GM12801 (cell line): ENCODE results near the gene BRIP1.

Experiments
- TF ChIP-seq, protein P1 (sequence below): IDR thresholded peaks from one replicate; pipeline ENCODE4 v1.5.1; 2011; ENCODE audit warnings: control low read depth; ENCODE audit not compliant: insufficient read length; ENCODE audit errors: extremely low read depth

Gene BRIP1

DNA sequence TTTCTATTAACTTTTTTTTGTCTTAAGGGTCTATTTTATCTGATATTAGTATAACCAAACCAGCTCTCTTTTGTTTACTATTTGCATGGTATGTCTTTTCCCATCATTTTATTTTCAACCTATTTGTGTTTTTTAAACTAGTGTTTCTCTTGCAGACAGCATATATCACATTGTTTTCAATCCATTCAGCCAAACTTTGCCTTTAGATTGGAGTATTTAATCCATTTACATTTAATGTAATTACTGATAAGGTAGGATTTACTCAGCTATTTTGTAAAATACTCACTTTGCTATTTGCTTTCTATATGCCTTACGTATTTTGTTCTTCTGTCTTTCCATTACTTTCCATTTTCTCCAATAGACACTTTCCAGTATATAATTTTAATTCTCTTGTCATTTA is 164.3 kb downstream of the BRIP1 start:
- TF ChIP-seq, protein P1, sequence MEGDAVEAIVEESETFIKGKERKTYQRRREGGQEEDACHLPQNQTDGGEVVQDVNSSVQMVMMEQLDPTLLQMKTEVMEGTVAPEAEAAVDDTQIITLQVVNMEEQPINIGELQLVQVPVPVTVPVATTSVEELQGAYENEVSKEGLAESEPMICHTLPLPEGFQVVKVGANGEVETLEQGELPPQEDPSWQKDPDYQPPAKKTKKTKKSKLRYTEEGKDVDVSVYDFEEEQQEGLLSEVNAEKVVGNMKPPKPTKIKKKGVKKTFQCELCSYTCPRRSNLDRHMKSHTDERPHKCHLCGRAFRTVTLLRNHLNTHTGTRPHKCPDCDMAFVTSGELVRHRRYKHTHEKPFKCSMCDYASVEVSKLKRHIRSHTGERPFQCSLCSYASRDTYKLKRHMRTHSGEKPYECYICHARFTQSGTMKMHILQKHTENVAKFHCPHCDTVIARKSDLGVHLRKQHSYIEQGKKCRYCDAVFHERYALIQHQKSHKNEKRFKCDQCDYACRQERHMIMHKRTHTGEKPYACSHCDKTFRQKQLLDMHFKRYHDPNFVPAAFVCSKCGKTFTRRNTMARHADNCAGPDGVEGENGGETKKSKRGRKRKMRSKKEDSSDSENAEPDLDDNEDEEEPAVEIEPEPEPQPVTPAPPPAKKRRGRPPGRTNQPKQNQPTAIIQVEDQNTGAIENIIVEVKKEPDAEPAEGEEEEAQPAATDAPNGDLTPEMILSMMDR, result no peak

DNA sequence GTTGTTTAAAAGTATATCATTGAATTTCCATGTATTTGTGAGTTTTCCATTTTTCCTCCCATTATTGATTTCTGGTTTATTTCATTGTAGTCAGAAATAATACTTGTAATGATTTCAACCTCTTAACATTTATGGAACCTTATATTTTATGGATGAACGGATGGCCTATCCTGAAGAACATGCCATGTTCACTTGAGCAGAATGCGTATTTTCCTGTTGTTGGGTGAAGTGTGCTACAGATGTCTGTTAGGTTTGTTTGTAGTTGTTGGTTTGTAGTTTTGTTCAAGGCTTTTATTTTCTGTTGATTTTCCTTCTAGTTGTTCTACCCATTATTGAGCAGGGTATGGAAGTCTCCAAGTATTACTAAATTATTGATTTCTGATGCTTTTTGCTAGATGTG is 165.1 kb downstream of the BRIP1 start:
- TF ChIP-seq, protein P1, result no peak

DNA sequence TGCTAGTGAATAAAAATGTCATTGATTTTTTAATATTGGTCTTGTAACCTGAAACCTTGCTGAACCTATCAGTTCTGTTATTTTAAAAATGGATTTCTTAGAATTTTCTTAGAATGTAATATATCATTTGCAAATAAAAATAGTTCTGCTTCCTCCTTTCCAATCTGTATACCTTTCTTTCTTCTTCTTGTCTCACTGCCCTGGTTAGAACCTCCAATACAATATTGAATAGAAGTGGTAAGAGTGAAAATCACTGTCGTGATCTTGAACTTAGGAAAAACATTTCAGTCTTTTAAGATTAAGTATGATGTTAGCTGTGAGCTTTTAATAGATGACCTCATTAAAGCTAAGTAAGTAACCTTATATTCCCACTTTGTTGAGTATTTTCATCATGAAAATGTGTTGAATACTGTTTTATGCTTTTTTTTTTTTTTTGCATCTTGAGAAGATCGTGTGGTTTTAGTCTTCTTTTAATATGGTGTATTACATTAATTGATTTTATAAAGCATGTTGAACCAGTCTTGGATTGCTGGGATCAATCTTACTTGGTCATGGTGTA is 167.5 kb downstream of the BRIP1 start:
- TF ChIP-seq, protein P1, result no peak

DNA sequence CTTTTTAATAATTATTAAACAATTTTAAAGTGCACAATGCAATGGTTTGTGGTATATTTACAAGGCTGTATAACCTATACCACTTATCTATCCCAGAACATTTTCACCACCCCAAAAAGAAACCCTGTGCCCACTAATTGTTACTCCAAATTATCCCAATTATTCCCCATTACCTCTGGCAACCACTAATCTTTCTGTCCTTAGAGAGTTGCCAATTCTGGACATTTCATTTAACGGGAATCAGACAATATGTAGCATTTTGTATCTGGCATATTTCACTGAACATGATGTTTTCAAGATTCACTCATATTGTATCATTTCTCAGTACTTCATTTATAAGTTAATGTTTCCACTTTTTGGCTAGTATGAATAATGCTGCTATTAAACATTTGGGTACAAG is 169.2 kb downstream of the BRIP1 start:
- TF ChIP-seq, protein P1, result no peak

DNA sequence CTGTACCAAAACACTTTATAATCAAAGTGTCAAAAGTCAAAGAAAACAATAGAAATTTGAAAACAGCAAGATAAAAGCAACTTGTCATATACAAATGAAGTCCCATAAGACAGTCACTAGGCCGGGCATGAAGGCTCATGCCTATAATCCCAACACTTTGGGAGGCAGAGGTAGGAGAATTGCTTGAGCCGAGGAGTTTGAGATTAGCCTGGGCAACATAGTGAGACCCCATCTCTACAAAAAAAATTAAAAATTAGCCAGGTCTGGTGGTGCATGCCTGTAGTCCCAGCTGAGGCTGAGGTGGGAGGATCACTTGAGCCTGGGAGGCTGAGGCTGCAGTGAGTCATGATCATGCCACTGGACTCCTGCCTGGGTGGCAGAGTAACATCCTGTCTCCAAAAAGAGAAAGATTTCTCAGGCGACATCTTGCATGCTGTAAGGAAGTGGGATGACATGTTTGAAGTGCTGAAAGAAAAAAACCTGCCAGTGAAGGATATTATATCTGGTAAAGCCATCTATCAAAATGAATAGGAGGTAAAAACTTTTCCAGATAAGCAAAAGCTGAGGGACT is 173.6 kb downstream of the BRIP1 start:
- TF ChIP-seq, protein P1, result no peak

DNA sequence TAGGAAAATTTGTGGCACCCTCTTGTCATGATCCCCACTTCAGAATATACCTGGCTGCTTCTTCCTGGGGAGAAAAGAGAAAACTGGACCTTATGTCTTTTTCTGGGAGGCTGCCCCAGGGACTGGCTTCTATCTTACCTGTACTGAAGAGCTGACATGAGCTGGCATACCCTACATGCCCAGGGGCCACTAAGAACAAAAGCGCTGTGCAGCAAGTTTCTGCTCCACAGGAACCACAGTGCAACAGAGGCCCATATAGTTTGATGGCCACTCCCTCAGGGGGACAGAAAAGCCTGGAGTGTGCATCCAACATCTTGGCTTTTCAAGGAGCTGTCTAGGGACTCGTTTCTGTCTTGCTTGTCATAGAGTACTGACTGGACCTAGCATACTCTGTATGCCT is 175.6 kb downstream of the BRIP1 start:
- TF ChIP-seq, protein P1, result no peak

DNA sequence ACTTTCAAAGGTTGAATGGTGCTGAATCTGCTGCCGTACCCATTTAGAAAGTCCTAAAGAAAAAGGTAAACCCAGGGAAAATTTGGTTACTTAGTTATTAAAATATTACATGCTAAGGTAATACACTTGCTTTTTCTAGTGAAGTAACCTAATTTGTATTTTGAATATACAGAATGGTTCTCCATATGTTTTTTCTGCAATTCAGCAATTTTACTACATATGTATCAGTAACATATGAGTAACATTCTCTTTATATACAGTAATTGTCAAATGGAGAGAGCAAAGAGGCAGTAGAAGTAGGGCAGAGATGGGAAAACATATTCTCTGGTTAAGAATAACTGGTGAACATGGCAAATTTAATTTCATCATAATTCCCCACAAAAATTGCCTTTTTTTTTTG is 177.2 kb downstream of the BRIP1 start:
- TF ChIP-seq, protein P1, result no peak
